GM18511 (cell line): Measurements from ENCODE around the gene C11orf98.

Source experiments
- ATAC-seq: cut with Tn5 transposase; IDR thresholded peaks from one replicate; pipeline ENCODE4 v1.9.1; 2021; ENCODE audit warnings: mild to moderate bottlenecking, moderate library complexity; ENCODE audit not compliant: unreplicated experiment

The C11orf98 gene

GRCh38 chr11:62613291-62613778 lies 51.7 kb downstream of the C11orf98 start:
- ATAC-seq = no peak
